Vagina (tissue), 2 donors: Measurements from ENCODE around the gene F11.

Experiments used
- CTCF ChIP-seq, 3 experiments: fragments of 450-650 bp in 2 of 3; fragments of 200-600 bp in 1 of 3; sonication (generic) in 1 of 3; IDR thresholded peaks; one replicate each; pipeline ENCODE4 v1.5.1; 2017 to 2019; ENCODE audit warnings: antibody characterized with exemption in 3 of 3, mild to moderate bottlenecking in 2 of 3, moderate library complexity in 2 of 3
- POLR2AphosphoS5 ChIP-seq, 2 donors: sonication (generic); formaldehyde crosslinking; IDR thresholded peaks; one replicate each; pipeline ENCODE4 v1.9.0; 2017; ENCODE audit warnings: antibody characterized with exemption in 2 of 2, mild to moderate bottlenecking in 2 of 2, low read depth in 1 of 2; ENCODE audit not compliant: insufficient read depth in 1 of 2

GRCh38 chr4:186240452-186240847, 25.5 kb upstream of the F11 start:
- TF ChIP-seq CTCF (IDR thresholded peaks at IDR 0.05) (no peak), POLR2AphosphoS5 (IDR thresholded peaks at IDR 0.05; ENCODE audit: insufficient read depth in 1 of 2, low read depth in 1 of 2) (no peak)
